OCI-LY3 (cell line): Measurements from ENCODE around the gene SDE2.
"Not testable (repeated sequence)": the region's sequence is repeated elsewhere in the genome, so short reads cannot be mapped to it uniquely, and the experiment has no call there.

Experiments
- H2AFZ ChIP-seq: fragments of 200-600, 300-600 bp; shearing (Covaris generic); 2 replicates; pipeline ENCODE4 v1.6.0; 2014; ENCODE audit warnings: antibody characterized with exemption, low read depth, low read length
- H3K27ac ChIP-seq: fragments of 200-600, 300-600 bp; sonication (generic); 2 replicates; pipeline ENCODE4 v1.5.1; 2014; ENCODE audit warnings: mild to moderate bottlenecking, low read length, moderate library complexity, mixed read lengths
- H3K27me3 ChIP-seq: fragments of 200-600, 300-600 bp; sonication (generic); 2 replicates; pipeline ENCODE4 v1.6.1; 2014; ENCODE audit warnings: low read depth, low read length, mixed read lengths
- H3K36me3 ChIP-seq: fragments of 200-600, 300-600 bp; sonication (generic); replicated peaks from 2 replicates; pipeline ENCODE3; 2014; ENCODE audit warnings: low read depth, low read length, mixed read lengths
- H3K4me1 ChIP-seq: fragments of 300-600, 200-600 bp; sonication (generic); 2 replicates; pipeline ENCODE4 v1.6.1; 2014; ENCODE audit warnings: low read length, mixed read lengths
- H3K4me2 ChIP-seq: fragments of 200-600, 300-600 bp; sonication (generic); 2 replicates; pipeline ENCODE4 v1.6.1; 2014; ENCODE audit warnings: low read length, mixed read lengths
- H3K4me3 ChIP-seq: fragments of 300-600, 200-600 bp; sonication (generic); 2 replicates; pipeline ENCODE4 v1.5.1; 2014; ENCODE audit warnings: antibody characterized with exemption, mild to moderate bottlenecking, low read length, moderate library complexity
- H3K79me2 ChIP-seq: fragments of 300-600, 200-600 bp; shearing (Covaris generic); 2 replicates; pipeline ENCODE4 v1.6.1; 2014; ENCODE audit warnings: mild to moderate bottlenecking, low read length, mixed read lengths
- H3K9ac ChIP-seq: fragments of 300-600, 200-600 bp; shearing (Covaris generic); 2 replicates; pipeline ENCODE4 v1.6.0; 2014; ENCODE audit warnings: mild to moderate bottlenecking, low read length, moderate library complexity
- H3K9me3 ChIP-seq: fragments of 200-600, 300-600 bp; shearing (Covaris generic); 2 replicates; pipeline ENCODE4 v1.6.1; 2014; ENCODE audit warnings: low read length, mixed read lengths; ENCODE audit not compliant: insufficient read depth
- H4K20me1 ChIP-seq: fragments of 200-600, 300-600 bp; sonication (generic); 2 replicates; pipeline ENCODE4 v1.6.1; 2016; ENCODE audit warnings: low read length, mixed read lengths; ENCODE audit not compliant: insufficient read depth
- EZH2phosphoT487 ChIP-seq: fragments of 200-600 bp; shearing (Covaris generic); IDR thresholded peaks from 2 replicates; pipeline ENCODE4 v1.6.1; 2018; ENCODE audit warnings: antibody characterized with exemption, mixed run types, low read depth
- TF ChIP-seq, protein P1 (sequence below): fragments of 200-600, 300-600 bp; sonication (generic); IDR thresholded peaks from 2 replicates; pipeline ENCODE4 v1.5.1; 2014; ENCODE audit warnings: antibody characterized with exemption, low read length, low read depth

Gene SDE2

DNA sequence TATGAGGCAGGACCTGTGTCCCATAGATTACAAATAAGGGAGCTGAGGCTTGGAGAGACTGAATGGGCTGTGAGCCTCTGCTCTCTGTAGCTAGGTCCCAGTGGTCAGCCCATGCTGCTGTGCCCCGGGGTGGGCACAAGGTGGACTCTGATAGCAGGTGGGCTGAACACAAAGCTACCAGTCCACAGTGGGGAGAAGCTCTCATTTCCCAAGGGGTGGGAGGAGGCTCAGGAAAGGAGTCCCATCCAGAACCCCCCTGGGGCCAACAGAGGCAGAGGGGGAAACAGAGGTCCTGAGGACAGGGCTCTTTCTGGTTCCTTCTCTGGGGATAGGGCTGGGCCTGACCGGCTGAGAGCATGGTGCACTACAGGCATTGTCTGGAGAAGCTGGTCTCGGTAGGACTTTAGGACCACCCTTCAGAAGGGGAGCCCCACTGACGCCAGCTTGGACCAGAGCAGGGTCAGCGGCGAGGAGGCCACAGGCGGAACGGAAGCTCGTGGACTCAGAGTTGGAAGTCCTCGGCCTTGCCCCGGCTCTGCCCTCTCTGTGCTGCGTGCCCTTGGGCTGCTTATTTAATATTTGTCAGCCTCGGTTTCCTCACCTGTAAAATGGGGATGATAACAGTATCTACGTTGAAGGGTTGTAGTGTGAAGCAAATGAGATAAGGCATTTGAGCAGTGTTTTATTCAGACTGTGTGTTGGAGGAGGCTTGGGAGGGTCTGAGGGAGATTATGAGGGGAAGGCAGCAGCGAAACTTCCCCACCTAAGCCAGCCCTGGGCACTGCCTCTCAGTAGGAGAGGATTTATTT is 26.6 kb downstream of the SDE2 start:
- no peaks in the 10 kb centered on the region for H3K9me3 ChIP-seq
- no peak overlapping the region for H3K4me2 ChIP-seq
- H3K27me3 ChIP-seq = no peaks in the 10 kb centered on the region
- H3K4me3 ChIP-seq = no peak overlapping the region
- no peaks in the 10 kb centered on the region for H3K79me2 ChIP-seq
- no peak overlapping the region for H2AFZ ChIP-seq
- H3K4me1 ChIP-seq = no peaks in the 10 kb centered on the region
- no peak overlapping the region for H3K9ac ChIP-seq
- H3K36me3 ChIP-seq = no peaks in the 10 kb centered on the region
- H3K27ac ChIP-seq = no peak overlapping the region
- no peak for TF ChIP-seq EZH2phosphoT487
- TF ChIP-seq, protein P1, sequence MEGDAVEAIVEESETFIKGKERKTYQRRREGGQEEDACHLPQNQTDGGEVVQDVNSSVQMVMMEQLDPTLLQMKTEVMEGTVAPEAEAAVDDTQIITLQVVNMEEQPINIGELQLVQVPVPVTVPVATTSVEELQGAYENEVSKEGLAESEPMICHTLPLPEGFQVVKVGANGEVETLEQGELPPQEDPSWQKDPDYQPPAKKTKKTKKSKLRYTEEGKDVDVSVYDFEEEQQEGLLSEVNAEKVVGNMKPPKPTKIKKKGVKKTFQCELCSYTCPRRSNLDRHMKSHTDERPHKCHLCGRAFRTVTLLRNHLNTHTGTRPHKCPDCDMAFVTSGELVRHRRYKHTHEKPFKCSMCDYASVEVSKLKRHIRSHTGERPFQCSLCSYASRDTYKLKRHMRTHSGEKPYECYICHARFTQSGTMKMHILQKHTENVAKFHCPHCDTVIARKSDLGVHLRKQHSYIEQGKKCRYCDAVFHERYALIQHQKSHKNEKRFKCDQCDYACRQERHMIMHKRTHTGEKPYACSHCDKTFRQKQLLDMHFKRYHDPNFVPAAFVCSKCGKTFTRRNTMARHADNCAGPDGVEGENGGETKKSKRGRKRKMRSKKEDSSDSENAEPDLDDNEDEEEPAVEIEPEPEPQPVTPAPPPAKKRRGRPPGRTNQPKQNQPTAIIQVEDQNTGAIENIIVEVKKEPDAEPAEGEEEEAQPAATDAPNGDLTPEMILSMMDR = no peak
- H4K20me1 ChIP-seq = no peaks in the 10 kb centered on the region

DNA sequence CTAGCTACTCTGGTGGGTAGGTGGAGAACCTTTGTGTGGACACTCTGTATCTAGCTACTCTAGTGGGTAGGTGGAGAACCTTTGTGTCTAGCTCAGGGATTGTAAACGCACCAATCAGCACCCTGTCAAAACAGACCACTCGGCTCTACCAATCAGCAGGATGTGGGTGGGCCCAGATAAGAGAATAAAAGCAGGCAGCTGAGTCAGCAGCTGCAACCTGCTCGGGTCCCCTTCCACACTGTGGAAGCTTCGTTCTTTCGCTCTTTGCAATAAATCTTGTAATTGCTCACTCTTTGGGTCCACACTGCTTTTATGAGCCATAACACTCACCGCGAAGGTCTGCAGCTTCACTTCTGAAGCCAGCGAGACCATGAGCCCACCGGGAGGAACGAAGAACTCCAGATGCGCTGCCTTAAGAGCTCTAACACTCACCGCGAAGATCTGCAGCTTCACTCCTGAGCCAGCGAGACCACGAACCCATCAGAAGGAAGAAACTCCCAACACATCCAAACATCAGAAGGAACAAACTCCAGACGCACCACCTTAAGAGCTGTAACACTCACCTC is 28.5 kb downstream of the SDE2 start:
- H2AFZ ChIP-seq, H3K27ac ChIP-seq, H3K9ac ChIP-seq, H3K4me2 ChIP-seq, H3K9me3 ChIP-seq, H4K20me1 ChIP-seq, H3K36me3 ChIP-seq, H3K4me1 ChIP-seq, H3K27me3 ChIP-seq, H3K4me3 ChIP-seq, H3K79me2 ChIP-seq: not testable (repeated sequence)

DNA sequence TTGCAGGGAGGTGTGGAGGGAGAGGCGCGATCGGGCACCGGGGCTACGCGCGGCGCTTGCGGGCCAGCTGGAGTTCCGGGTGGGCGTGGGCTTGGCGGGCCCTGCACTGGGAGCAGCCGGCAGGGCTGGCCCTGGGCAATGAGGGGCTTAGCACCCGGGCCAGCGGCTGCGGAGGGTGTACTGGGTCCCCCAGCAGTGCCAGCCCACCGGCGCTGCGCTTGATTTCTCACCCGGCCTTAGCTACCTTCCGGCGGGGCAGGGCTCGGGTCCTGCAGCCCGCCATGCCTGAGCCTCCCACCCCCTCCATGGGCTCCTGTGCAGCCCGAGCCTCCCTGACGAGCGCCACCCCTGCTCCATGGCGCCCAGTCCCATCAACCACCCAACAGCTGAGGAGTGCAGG is 29.4 kb downstream of the SDE2 start:
- not testable (repeated sequence) for H3K36me3 ChIP-seq, H3K27ac ChIP-seq, H3K4me3 ChIP-seq, H3K9ac ChIP-seq, H4K20me1 ChIP-seq, H3K4me1 ChIP-seq, H3K9me3 ChIP-seq, H3K27me3 ChIP-seq, H3K4me2 ChIP-seq, H2AFZ ChIP-seq, H3K79me2 ChIP-seq

DNA sequence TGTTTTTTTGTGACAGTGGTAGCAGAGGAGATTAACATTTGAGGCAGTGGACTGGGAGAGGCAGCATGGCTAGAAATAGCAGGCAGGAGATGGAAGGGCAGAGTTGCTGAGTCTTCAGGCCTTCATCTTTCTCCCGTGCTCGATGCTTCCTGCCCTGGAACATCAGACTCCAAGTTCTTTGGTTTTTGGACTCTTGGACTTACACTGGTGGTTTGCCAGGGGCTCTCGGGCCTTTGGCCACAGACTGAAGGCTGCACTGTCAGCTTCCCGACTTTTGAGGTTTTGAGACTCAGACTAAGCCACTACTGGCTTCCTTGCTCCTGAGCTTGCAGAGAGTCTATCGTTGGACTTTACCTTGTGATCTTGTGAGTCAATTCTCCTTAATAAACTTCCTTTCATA is 33.9 kb downstream of the SDE2 start:
- H3K79me2 ChIP-seq = no peaks in the 10 kb centered on the region
- no peaks in the 10 kb centered on the region for H3K36me3 ChIP-seq
- H3K27me3 ChIP-seq = peaks cover 3% of the 10 kb centered on the region; the same call in 1 of the 2 replicates
- H3K27ac ChIP-seq = no peak overlapping the region
- H3K9ac ChIP-seq = no peak overlapping the region
- H4K20me1 ChIP-seq = no peaks in the 10 kb centered on the region
- H3K9me3 ChIP-seq = no peaks in the 10 kb centered on the region
- no peaks in the 10 kb centered on the region; the same call in 1 of the 2 replicates for H3K4me1 ChIP-seq
- no peak overlapping the region for H3K4me3 ChIP-seq
- no peak overlapping the region for H3K4me2 ChIP-seq
- TF ChIP-seq EZH2phosphoT487 = no peak
- TF ChIP-seq, protein P1 = no peak
- no peak overlapping the region for H2AFZ ChIP-seq

DNA sequence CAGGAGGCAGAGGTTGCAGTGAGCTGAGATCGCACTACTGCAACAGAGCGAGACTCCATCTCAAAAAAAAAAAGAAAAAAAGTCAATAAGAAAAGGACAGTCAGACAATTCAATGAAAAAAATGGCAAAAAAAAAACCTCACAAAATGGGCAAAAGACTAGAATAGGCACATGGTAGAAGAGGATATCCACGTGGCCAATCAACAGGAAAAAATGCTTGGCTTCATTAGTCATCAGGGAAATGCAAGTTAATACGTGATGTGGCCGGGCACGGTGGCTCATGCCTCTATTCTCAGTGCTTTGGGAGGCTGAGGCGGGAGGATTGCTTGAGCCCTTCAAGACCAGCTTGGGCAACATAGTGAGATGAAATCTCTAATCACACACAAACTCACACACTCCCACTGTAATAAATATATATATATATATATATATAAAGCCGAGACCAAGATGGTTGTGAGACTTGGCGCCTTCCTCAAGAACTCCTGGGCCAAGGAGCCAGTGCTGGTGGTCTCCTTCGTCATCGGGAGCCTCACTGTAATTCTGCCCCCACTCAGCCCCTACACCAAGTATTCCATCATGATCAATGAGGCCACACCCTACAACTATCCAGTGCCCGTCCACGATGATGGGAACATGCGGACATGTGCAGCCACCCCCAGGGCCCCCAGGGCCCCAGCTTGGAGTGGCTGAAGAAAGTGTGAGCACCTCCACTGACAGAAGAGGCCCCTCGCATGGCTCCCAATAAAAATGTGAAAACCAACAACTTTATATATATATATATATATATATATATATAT is 35.2 kb downstream of the SDE2 start:
- Histone ChIP-seq H3K36me3 (no peaks in the 10 kb centered on the region), H3K4me3 (no peak overlapping the region), H3K4me1 (no peaks in the 10 kb centered on the region; the same call in 1 of the 2 replicates), H4K20me1 (no peaks in the 10 kb centered on the region), H3K9me3 (no peaks in the 10 kb centered on the region), H3K27ac (no peak overlapping the region), H3K79me2 (no peaks in the 10 kb centered on the region), H3K4me2 (no peak overlapping the region), H3K27me3 (peaks cover 3% of the 10 kb centered on the region; the same call in 1 of the 2 replicates), H2AFZ (no peak overlapping the region), H3K9ac (no peak overlapping the region)
- no peak for TF ChIP-seq EZH2phosphoT487
- TF ChIP-seq, protein P1 = no peak
